Glutamatergic neuron (in vitro differentiated cells): ENCODE data around the gene KCNC1. TPM values are rescaled to one million over a fixed set of nuclear protein-coding genes. Genes with fewer than 3 reads are reported as not detected.

Experiments used
- DNase-seq: peaks from one replicate; pipeline ENCODE4 v3.0.0; 2022
- H3K27ac Mint-ChIP-seq: one replicate; pipeline ENCODE4 v1.8.0; 2020; ENCODE audit warnings: mild to moderate bottlenecking, mixed read lengths, inconsistent platforms; ENCODE audit not compliant: unreplicated experiment
- H3K27me3 Mint-ChIP-seq: one replicate; pipeline ENCODE4 v1.8.0; 2020; ENCODE audit warnings: mild to moderate bottlenecking, moderate library complexity, mixed read lengths, inconsistent platforms; ENCODE audit not compliant: unreplicated experiment
- H3K36me3 Mint-ChIP-seq: one replicate; pipeline ENCODE4 v1.8.0; 2020; ENCODE audit warnings: mild to moderate bottlenecking, mixed read lengths, inconsistent platforms; ENCODE audit not compliant: unreplicated experiment
- H3K4me1 Mint-ChIP-seq: one replicate; pipeline ENCODE4 v1.8.0; 2020; ENCODE audit warnings: mild to moderate bottlenecking, low read depth, mixed read lengths, inconsistent platforms; ENCODE audit not compliant: unreplicated experiment
- H3K4me3 Mint-ChIP-seq: one replicate; pipeline ENCODE4 v1.8.0; 2020; ENCODE audit warnings: mild to moderate bottlenecking, mixed read lengths, inconsistent platforms; ENCODE audit not compliant: unreplicated experiment
- H3K9me3 Mint-ChIP-seq: one replicate; pipeline ENCODE4 v1.8.0; 2020; ENCODE audit warnings: mild to moderate bottlenecking, moderate library complexity, mixed read lengths, inconsistent platforms; ENCODE audit not compliant: unreplicated experiment
- CTCF ChIP-seq: fragments of 200-600 bp; sonication (generic); IDR thresholded peaks from one replicate; pipeline ENCODE4 v1.5.0; 2021; ENCODE audit not compliant: partially characterized antibody, unreplicated experiment
- total RNA-seq: library from RNA; stranded (reverse); fragmentation: NEBNext Ultra II Directional; extraction: Animal tissue kit (Norgen Biotek cat#: 25700); gene quantifications from one replicate; pipeline ENCODE4 v1.2.1, GENCODE V29; 2021; ENCODE audit not compliant: unreplicated experiment

Gene KCNC1
- total RNA-seq, 1 donor from 2014 or later, result 12.6 TPM

- Mint-ChIP-seq H3K9me3 (peaks cover 4% of the 10 kb centered on the region), H3K36me3 (no peaks in the 10 kb centered on the region), H3K27ac (no peak overlapping the region), H3K27me3 (peaks cover 12% of the 10 kb centered on the region), H3K4me1 (peaks cover 10% of the 10 kb centered on the region), H3K4me3 (no peak overlapping the region)
- DNase-seq, result no peak
- TF ChIP-seq CTCF, result no peak
These were observed 40.4 kb downstream of the KCNC1 start for GRCh38 chr11:17775035-17775348.

GRCh38 chr11:17775507-17776211 is 41.1 kb downstream of the KCNC1 start:
- peaks cover 4% of the 10 kb centered on the region for H3K9me3 Mint-ChIP-seq
- H3K27ac Mint-ChIP-seq, result no peak overlapping the region
- TF ChIP-seq CTCF, result no peak

GRCh38 chr11:17776212-17776875 is 41.8 kb downstream of the KCNC1 start:
- peaks cover 4% of the 10 kb centered on the region for H3K9me3 Mint-ChIP-seq
- no peak overlapping the region for H3K27ac Mint-ChIP-seq
- peaks cover 14% of the 10 kb centered on the region for H3K27me3 Mint-ChIP-seq
- H3K36me3 Mint-ChIP-seq, result no peaks in the 10 kb centered on the region
- peaks cover 12% of the 10 kb centered on the region for H3K4me1 Mint-ChIP-seq
- TF ChIP-seq CTCF, result no peak
- no peak for DNase-seq
- peak overlapping the region; percentile 35 for H3K4me3 Mint-ChIP-seq

More at GRCh38 chr11:17775507-17776211, 41.1 kb downstream of the KCNC1 start:
- no peaks in the 10 kb centered on the region for H3K36me3 Mint-ChIP-seq
- H3K27me3 Mint-ChIP-seq, result peaks cover 12% of the 10 kb centered on the region
- H3K4me1 Mint-ChIP-seq, result peaks cover 10% of the 10 kb centered on the region
- DNase-seq, result no peak
- H3K4me3 Mint-ChIP-seq, result peak overlapping the region; percentile 35

- TF ChIP-seq CTCF, result no peak
These were observed 42.6 kb downstream of the KCNC1 start for GRCh38 chr11:17777086-17777737.

GRCh38 chr11:17777738-17778091 is 43.1 kb downstream of the KCNC1 start:
- no peak for TF ChIP-seq CTCF
- no peak for DNase-seq
- peak overlapping the region; percentile 76 for H3K4me3 Mint-ChIP-seq
- H3K4me1 Mint-ChIP-seq, result peaks cover 13% of the 10 kb centered on the region
- no peaks in the 10 kb centered on the region for H3K36me3 Mint-ChIP-seq
- peaks cover 14% of the 10 kb centered on the region for H3K27me3 Mint-ChIP-seq
- peaks cover 4% of the 10 kb centered on the region for H3K9me3 Mint-ChIP-seq
- peak overlapping the region; percentile 46 for H3K27ac Mint-ChIP-seq

More at GRCh38 chr11:17777086-17777737, 42.6 kb downstream of the KCNC1 start:
- H3K9me3 Mint-ChIP-seq, result peaks cover 4% of the 10 kb centered on the region
- H3K27ac Mint-ChIP-seq, result no peak overlapping the region
- peaks cover 15% of the 10 kb centered on the region for H3K27me3 Mint-ChIP-seq
- no peaks in the 10 kb centered on the region for H3K36me3 Mint-ChIP-seq
- H3K4me3 Mint-ChIP-seq, result peak overlapping the region; percentile 76
- DNase-seq, result peak; percentile 54
- peaks cover 13% of the 10 kb centered on the region for H3K4me1 Mint-ChIP-seq
